ENCODE results near the gene PRKACA. TPM values are rescaled to one million over a fixed set of nuclear protein-coding genes. Genes with fewer than 3 reads are reported as not detected.
A peak's percentile ranks its signal among the peaks of the same experiment; 100 is the strongest.

The PRKACA gene
- total RNA-seq, 1 donor = 44.0 TPM

DNA sequence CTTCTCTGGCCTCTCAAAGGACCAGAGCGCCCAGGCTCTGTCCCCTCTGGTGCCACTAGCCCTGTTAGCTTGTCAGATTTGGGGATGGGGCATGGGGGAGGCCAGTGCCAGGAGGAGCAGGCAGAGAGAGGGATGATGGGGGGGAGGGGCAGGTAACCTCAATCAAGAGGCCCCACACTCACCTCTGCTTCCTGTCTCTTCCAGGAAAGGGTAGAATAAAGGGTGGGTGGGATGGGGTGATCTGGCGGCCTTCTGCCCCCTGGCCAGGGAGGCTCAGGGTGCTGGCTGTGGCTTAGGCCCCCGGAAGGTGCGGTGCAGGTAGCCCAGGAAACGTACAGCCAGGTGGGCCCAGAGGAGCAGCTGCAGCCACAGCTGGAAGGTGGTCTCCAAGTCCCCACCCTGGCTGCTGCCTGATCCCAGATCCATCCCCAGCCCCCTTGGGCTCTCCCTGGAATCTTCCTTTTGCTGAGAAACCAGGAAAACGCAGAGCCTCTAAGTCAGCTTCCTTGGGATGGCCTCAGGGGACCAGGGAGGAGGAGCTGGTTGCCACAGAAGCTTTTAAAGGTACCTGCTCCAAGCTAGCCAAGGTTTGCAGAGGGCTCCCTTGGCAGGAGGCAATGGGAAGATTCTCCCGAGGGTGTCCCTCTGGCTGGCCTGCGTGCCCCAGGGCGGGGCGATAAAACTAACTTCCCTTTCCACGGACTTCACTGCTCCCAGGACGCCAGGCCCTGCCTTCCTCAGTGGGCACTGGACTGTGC lies 5.3 kb downstream of the PRKACA start:
- TF ChIP-seq, protein P1, sequence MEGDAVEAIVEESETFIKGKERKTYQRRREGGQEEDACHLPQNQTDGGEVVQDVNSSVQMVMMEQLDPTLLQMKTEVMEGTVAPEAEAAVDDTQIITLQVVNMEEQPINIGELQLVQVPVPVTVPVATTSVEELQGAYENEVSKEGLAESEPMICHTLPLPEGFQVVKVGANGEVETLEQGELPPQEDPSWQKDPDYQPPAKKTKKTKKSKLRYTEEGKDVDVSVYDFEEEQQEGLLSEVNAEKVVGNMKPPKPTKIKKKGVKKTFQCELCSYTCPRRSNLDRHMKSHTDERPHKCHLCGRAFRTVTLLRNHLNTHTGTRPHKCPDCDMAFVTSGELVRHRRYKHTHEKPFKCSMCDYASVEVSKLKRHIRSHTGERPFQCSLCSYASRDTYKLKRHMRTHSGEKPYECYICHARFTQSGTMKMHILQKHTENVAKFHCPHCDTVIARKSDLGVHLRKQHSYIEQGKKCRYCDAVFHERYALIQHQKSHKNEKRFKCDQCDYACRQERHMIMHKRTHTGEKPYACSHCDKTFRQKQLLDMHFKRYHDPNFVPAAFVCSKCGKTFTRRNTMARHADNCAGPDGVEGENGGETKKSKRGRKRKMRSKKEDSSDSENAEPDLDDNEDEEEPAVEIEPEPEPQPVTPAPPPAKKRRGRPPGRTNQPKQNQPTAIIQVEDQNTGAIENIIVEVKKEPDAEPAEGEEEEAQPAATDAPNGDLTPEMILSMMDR (IDR thresholded peaks at IDR 0.05; ENCODE audit: insufficient read depth, low read length) = no peak
- H3K4me3 ChIP-seq (ENCODE audit: low read depth, low read length) = peak overlapping the region; percentile 39

DNA sequence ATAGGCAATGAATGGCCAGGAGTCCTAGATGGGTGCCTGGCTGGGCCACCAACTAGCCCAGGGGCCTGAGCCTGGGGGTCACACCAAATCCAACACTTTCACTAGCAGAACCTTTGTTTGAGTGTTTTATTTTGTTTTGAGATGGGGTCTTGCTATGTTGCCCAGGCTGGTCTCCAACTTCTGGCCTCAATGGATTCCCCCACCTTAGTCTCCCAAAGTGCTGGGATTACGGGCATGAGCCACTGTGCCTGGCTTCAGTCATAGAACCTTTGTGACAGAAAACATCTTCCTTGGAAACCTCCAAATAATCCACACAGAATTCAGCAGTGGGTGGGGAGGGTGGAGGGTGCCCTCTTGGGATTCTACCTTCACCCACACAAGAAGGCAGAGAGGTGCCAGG lies 6.1 kb downstream of the PRKACA start:
- no peak overlapping the region for H3K4me3 ChIP-seq (ENCODE audit: low read depth, low read length)
- TF ChIP-seq, protein P1 (IDR thresholded peaks at IDR 0.05; ENCODE audit: insufficient read depth, low read length) = no peak
- DNase-seq (ENCODE audit: low read depth) = no peak

More for the DNA sequence above, 5.3 kb downstream of the PRKACA start:
- DNase-seq (ENCODE audit: low read depth) = peak; percentile 39

DNA sequence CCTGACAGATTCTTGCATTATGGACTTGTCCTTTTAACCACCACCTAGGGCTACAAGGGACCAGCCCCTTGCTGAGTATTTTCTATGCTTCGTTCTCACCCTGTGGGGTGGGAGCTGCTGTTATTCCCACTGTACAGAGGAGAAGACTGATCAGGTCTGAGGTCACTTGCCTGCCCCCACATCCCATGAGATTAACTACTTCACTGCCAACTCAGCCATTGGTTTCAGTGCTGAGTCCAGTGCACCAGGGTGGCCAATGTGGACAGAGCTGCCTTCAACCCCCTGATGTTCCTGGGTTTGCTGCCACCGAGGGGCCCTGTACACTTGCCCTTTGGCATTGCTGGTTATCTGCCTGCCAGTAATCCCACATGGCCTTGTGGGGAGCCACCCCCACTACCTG lies 6.9 kb downstream of the PRKACA start:
- TF ChIP-seq, protein P1 (IDR thresholded peaks at IDR 0.05; ENCODE audit: insufficient read depth, low read length) = no peak
- DNase-seq (ENCODE audit: low read depth) = no peak
- H3K4me3 ChIP-seq (ENCODE audit: low read depth, low read length) = no peak overlapping the region

DNA sequence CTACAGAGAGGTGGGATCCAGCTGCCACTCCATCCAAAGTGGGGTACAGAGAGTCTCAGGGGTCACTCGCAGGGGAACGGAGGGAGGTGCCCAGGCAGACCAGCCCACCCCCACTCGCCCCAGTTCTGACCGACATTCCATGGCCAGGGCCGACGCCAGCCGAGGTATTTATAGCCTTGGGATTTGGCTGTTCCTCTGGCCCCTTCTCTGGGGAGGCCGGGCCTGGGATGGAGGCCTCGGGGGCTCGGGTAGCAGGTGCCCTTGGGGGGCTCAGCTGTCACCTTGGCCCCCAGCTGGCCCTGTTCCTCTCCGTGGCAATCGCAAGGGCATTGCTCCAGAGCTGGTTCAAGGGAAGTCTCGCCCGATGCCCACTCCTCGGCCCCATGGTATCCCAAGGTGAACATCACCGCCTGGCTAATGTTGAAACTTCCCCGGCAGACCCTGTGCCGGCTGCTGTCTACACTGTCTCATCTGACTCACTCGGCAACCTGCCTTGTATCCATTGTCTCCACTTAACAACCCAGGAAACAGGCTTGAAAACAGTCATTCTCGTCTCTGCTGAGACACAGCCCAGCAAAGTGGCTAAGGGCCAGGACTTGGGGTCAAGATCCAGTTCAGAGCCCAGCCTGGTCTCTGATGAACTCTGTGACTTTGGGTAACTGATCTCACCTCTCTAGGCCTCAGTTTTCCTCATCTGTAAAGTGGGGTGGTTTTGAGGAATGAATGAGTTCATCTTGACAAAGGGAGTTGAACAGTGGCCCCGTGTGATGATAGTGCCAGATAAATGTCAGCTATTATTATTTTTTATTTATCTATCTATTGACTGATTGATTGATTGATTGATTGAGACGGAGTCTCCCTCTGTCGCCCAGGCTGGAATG lies 9.7 kb downstream of the PRKACA start:
- no peak overlapping the region for H3K4me3 ChIP-seq (ENCODE audit: low read depth, low read length)
- TF ChIP-seq, protein P1 (IDR thresholded peaks at IDR 0.05; ENCODE audit: insufficient read depth, low read length) = no peak
- peak; percentile 69 for DNase-seq (ENCODE audit: low read depth)

DNA sequence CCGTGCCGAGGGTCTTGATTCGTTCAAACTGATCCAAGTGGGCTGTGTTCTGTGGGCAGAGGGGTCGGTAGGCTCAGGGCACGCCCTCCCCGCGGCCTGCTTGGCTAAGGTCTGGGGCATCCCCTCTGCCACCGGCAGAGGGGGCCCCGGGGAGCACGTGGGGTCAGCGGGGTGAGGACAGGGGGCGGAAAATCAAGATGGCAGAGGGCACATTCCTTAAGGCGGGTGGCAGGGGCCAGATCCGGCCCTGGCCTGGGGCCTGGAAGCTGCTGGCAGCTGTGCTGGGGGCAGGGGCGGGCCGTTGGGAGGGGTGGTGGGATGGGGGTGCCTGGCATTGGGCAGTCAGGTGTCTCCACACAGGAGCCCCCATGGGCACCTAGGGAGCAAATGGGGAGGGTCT lies 10.7 kb downstream of the PRKACA start:
- no peak for DNase-seq (ENCODE audit: low read depth)
- TF ChIP-seq, protein P1 (IDR thresholded peaks at IDR 0.05; ENCODE audit: insufficient read depth, low read length) = no peak
- H3K4me3 ChIP-seq (ENCODE audit: low read depth, low read length) = no peak overlapping the region

DNA sequence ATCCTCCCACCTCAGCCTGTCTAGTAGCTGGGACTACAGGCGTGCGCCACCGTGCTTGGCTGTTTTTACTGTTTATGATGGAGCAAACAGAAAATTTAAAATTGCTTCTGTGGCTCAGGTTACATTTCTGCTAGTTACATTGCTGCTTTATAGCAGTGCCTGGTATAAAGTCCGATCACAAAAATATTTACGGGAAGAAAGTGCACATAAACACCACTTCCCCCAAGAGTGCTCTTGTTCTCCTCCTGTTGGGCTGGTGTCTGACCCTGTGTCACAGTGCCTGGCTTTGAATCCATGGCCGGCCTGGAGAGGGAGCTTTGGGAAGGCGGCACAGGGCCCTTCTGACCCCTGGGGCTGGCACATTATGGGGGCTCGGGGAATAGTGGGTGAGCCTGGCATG lies 11.9 kb downstream of the PRKACA start:
- DNase-seq (ENCODE audit: low read depth) = no peak
- TF ChIP-seq, protein P1 (IDR thresholded peaks at IDR 0.05; ENCODE audit: insufficient read depth, low read length) = no peak
- no peak overlapping the region for H3K4me3 ChIP-seq (ENCODE audit: low read depth, low read length)

Data from fibroblast of the aortic adventitia (primary cell).